Upper lobe of right lung (tissue), 1 donor: ENCODE data around the gene DNA2. TPM values are rescaled to one million over a fixed set of nuclear protein-coding genes. Genes with fewer than 3 reads are reported as not detected.

Experiments used
- ATAC-seq: fragments of 200-7000 bp; cut with Tn5 transposase; one replicate; pipeline ENCODE4 v1.9.1; 2020; ENCODE audit warnings: mild to moderate bottlenecking, moderate library complexity
- DNase-seq: peaks from one replicate; pipeline ENCODE4 v3.0.0-alpha.2; 2020
- H3K27ac ChIP-seq: fragments of 200-600 bp; one replicate; pipeline ENCODE4 v1.8.0; 2022
- H3K27me3 ChIP-seq: fragments of 200-600 bp; one replicate; pipeline ENCODE4 v1.8.0; 2022; ENCODE audit warnings: mild to moderate bottlenecking
- H3K36me3 ChIP-seq: fragments of 200-600 bp; one replicate; pipeline ENCODE4 v1.8.0; 2022
- H3K4me1 ChIP-seq: fragments of 200-600 bp; one replicate; pipeline ENCODE4 v1.8.0; 2022
- H3K4me3 ChIP-seq: fragments of 200-600 bp; one replicate; pipeline ENCODE4 v1.8.0; 2022; ENCODE audit warnings: mild to moderate bottlenecking
- H3K9me3 ChIP-seq: fragments of 200-600 bp; one replicate; pipeline ENCODE4 v1.8.0; 2022
- CTCF ChIP-seq: fragments of 200-600 bp; IDR thresholded peaks from one replicate; pipeline ENCODE4 v1.8.0; 2022; ENCODE audit warnings: antibody characterized with exemption
- intact Hi-C: fragments of 100-400 bp; cut with DNase I; formaldehyde crosslinking; loops from one replicate; pipeline ENCODE4 v1.11.0; 2022
- total RNA-seq: library from RNA; stranded (reverse); fragmentation: NEBNext Ultra II Directional; extraction: Animal tissue kit (Norgen Biotek cat#: 25700); gene quantifications from one replicate; pipeline ENCODE4 v1.2.1, GENCODE V29; 2021
- donor health status: DM: no; HTN: yes; CAD: no; lungs with severe emphysema.

DNA2 gene
- total RNA-seq, 1 donor from 2014 or later = 5.2 TPM

DNA sequence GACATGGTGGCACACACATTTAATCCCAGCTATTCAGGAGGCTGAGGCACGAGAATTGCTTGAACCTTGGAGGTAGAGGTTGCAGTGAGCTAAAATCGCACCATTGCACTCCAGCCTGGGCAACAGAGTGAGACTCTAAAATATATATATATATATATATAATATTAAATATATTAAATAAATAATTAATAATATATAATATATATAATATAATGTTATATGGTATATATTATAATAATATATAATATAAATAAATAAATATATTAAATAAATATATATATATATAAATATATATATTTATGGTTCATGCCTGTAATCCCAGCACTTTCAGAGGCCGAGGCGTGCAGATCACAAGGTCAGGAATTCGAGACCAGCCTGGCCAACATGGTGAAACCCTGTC is 105.2 kb downstream of the DNA2 start:
- TF ChIP-seq CTCF = no peak
- no peak overlapping the region for H3K4me3 ChIP-seq
- no peak for ATAC-seq
- intact Hi-C loops = no loop called here
- no peaks in the 10 kb centered on the region for H3K9me3 ChIP-seq
- H3K36me3 ChIP-seq = peaks cover 42% of the 10 kb centered on the region
- DNase-seq = no peak
- no peak overlapping the region for H3K27ac ChIP-seq
- no peaks in the 10 kb centered on the region for H3K27me3 ChIP-seq
- no peaks in the 10 kb centered on the region for H3K4me1 ChIP-seq

DNA sequence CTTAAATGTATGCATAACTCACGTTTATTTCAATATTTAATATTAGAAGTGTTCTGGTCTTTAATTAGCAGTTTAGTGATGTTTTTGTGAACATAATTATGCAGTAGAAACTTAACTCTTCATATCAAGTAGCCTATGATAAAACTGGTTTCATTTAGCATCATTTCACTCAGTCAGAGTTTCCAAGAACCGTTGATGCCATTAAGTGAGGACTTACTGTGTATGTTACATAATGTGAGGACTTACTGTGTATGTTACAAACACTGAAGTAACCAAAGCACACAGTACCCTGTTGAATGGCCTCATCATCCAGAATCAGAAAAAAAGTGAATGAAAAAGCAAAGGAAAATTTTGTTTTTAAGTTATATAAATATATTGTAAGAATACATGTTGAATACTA is 106.2 kb downstream of the DNA2 start:
- ATAC-seq (no peak), DNase-seq (no peak)
- Histone ChIP-seq H3K4me3 (no peak overlapping the region), H3K9me3 (no peaks in the 10 kb centered on the region), H3K4me1 (no peaks in the 10 kb centered on the region), H3K27ac (no peak overlapping the region), H3K27me3 (no peaks in the 10 kb centered on the region), H3K36me3 (peaks cover 51% of the 10 kb centered on the region)
- no peak for TF ChIP-seq CTCF
- intact Hi-C loops = no loop called here

GRCh38 chr10:68364101-68364886 is 107.5 kb downstream of the DNA2 start:
- peaks cover 51% of the 10 kb centered on the region for H3K36me3 ChIP-seq
- intact Hi-C loops = no loop called here

More at GRCh38 chr10:68364101-68364886, 107.5 kb downstream of the DNA2 start:
- ATAC-seq (no peak), DNase-seq (no peak)
- no peak for TF ChIP-seq CTCF
- Histone ChIP-seq H3K4me1 (no peaks in the 10 kb centered on the region), H3K27ac (no peak overlapping the region), H3K9me3 (no peaks in the 10 kb centered on the region), H3K4me3 (no peak overlapping the region), H3K27me3 (no peaks in the 10 kb centered on the region)

Other genes starting within 250 kb of the DNA2 start
- gene ATOH7, start 239.9 kb downstream of the DNA2 start, total RNA-seq = not detected
- gene HNRNPH3, start 139.9 kb downstream of the DNA2 start, total RNA-seq = 95.3 TPM
- gene PBLD, start 139.0 kb downstream of the DNA2 start, total RNA-seq = 2.3 TPM
- 23.1 TPM for gene RUFY2, start 64.7 kb downstream of the DNA2 start, total RNA-seq
- gene SLC25A16, start 55.5 kb upstream of the DNA2 start, total RNA-seq = 36.2 TPM
- gene TET1, start 88.4 kb upstream of the DNA2 start, total RNA-seq = 2.1 TPM
- gene CCAR1, start 249.3 kb upstream of the DNA2 start, total RNA-seq = 45.8 TPM